GM12892 (cell line): ENCODE results near the gene ARFGEF3.

Source experiments
- POLR2A ChIP-seq: IDR thresholded peaks from 2 replicates; pipeline ENCODE4 v1.6.1; 2011; ENCODE audit warnings: low read depth, low read length, control low read depth
- POLR2AphosphoS5 ChIP-seq: IDR thresholded peaks from 2 replicates; pipeline ENCODE4 v1.6.1; 2011; ENCODE audit warnings: low read depth, low read length, control low read depth

DNA sequence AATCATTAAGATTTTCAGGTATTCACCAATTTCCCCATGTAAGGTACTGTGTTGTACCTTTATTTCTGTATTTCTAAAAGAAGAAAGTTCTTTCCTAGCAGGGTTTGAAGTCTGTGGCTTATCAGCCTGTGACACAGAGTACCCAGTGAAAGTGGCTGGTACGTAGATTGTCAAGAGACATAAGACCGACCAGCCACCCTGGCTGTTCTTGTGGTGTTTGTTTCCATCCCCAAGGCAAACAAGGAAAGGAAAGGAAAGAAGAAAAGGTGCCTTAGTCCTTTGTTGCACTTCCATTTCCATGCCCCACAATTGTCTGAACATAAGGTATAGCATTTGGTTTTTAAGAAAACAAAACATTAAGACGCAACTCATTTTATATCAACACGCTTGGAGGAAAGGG is 175.3 kb downstream of the ARFGEF3 start:
- TF ChIP-seq POLR2A = no peak
- TF ChIP-seq POLR2AphosphoS5 = no peak
